ENCODE data around the gene GABRR1. TPM values are rescaled to one million over a fixed set of nuclear protein-coding genes. Genes with fewer than 3 reads are reported as not detected.

GABRR1 gene
- total and polyA plus RNA-seq, 2 of the 13 experiments (the other 11 are each of a cell fraction or from before 2014, with no cell fraction given) = not detected

- TF ChIP-seq HINFP (CRISPR knock-in tag; IDR thresholded peaks at IDR 0.05; ENCODE audit: low read depth) = peak; percentile 37; the same call in 1 of the 2 replicates
- TF ChIP-seq GMEB1 (CRISPR knock-in tag; IDR thresholded peaks at IDR 0.05; ENCODE audit: borderline replicate concordance) = peak; percentile 18; the same call in 1 of the 2 replicates
- peak; percentile 42; the same call in 1 of the 2 replicates for TF ChIP-seq CREM (IDR thresholded peaks at IDR 0.05)
- TF ChIP-seq CREM (CRISPR knock-in tag; IDR thresholded peaks at IDR 0.05) = no peak
- no peak for TF ChIP-seq NPAS2 (CRISPR knock-in tag; IDR thresholded peaks at IDR 0.05; ENCODE audit: borderline replicate concordance)
- no peak for TF ChIP-seq ZNF569 (CRISPR knock-in tag; IDR thresholded peaks at IDR 0.05; ENCODE audit: borderline replicate concordance)
- no peak for TF ChIP-seq NR2F2 (IDR thresholded peaks at IDR 0.05; ENCODE audit: borderline replicate concordance, low read depth)
- no peak for TF ChIP-seq FOXM1 (CRISPR knock-in tag; IDR thresholded peaks at IDR 0.05)
- no peak for TF ChIP-seq JDP2 (CRISPR knock-in tag; IDR thresholded peaks at IDR 0.05; ENCODE audit: borderline replicate concordance)
- TF ChIP-seq HNF1A (IDR thresholded peaks at IDR 0.05; ENCODE audit: low read depth) = peak; percentile 97
- TF ChIP-seq HNF1A (CRISPR knock-in tag; IDR thresholded peaks at IDR 0.05; ENCODE audit: borderline replicate concordance) = peak; percentile 97
- no peak for TF ChIP-seq NRL (CRISPR knock-in tag; IDR thresholded peaks at IDR 0.05; ENCODE audit: borderline replicate concordance)
- no peak for TF ChIP-seq ZNF746 (CRISPR knock-in tag; IDR thresholded peaks at IDR 0.05)
- no peak for TF ChIP-seq ZNF180 (CRISPR knock-in tag; IDR thresholded peaks at IDR 0.05; ENCODE audit: borderline replicate concordance, low read depth)
- TF ChIP-seq CREBL2 (CRISPR knock-in tag; IDR thresholded peaks at IDR 0.05; ENCODE audit: borderline replicate concordance) = no peak
- no peak for TF ChIP-seq PHB2 (IDR thresholded peaks at IDR 0.05; ENCODE audit: partially characterized antibody)
- TF ChIP-seq ZNF510 (CRISPR knock-in tag; IDR thresholded peaks at IDR 0.05; ENCODE audit: low read depth) = no peak
- TF ChIP-seq FOXO1 (CRISPR knock-in tag; IDR thresholded peaks at IDR 0.05) = no peak; the same call in 1 of the 2 replicates
Measured at GRCh38 chr6:89140347-89141156, 76.6 kb downstream of the GABRR1 start (continued).
